GM12878 (cell line): ENCODE results near the gene TMC6. TPM values are rescaled to one million over a fixed set of nuclear protein-coding genes. Genes with fewer than 3 reads are reported as not detected.

Experiments used
- ATAC-seq: fragments of 200-7000 bp; cut with Tn5 transposase; 3 replicates; pipeline ENCODE4 v1.9.1; 2020; ENCODE audit warnings: mild to moderate bottlenecking, moderate library complexity
- BruUV-seq: library from RNA; stranded (reverse); fragments of 400-500 nt; replicated peaks from 2 replicates; lab custom pipeline; 2021; lab: Mats Ljungman, UMichigan
- CTCF ChIA-PET: fragments of 300-600 bp; sonication (Branson Sonifier 250); formaldehyde crosslinking; extraction: SDS; loops from one replicate; lab custom pipeline; 2021; ENCODE audit warnings: inconsistent platforms; lab: Yijun Ruan, JAX
- POLR2A ChIA-PET: fragments of 350-600 bp; formaldehyde crosslinking; extraction: SDS; loops from one replicate; lab custom pipeline; 2021; ENCODE audit warnings: inconsistent platforms; lab: Charles Lee
- RAD21 ChIA-PET: fragments of 300-600 bp; sonication (Branson Sonifier 250); formaldehyde crosslinking; loops from one replicate; lab custom pipeline; 2023; ENCODE audit warnings: antibody characterized with exemption; ENCODE audit not compliant: unreplicated experiment; lab: Charles Lee
- SMC1A ChIA-PET: fragments of 300-600 bp; sonication (Branson Sonifier 250); formaldehyde crosslinking; loops from one replicate; lab custom pipeline; 2023; ENCODE audit not compliant: unreplicated experiment, uncharacterized antibody; lab: Charles Lee
- DNase-seq: peaks from one replicate; pipeline ENCODE4 v3.0.0-alpha.2; 2011; ENCODE audit warnings: low read depth, low spot score
- FAIRE-seq: peaks from 3 replicates; lab custom pipeline; 2011; peaks lifted over from hg19 to GRCh38; lab: Jason Lieb, UNC
- H2AFZ ChIP-seq: 2 replicates; pipeline ENCODE4 v1.6.0; 2011; ENCODE audit warnings: low read depth, low read length, control low read depth; ENCODE audit not compliant: control insufficient read depth
- H3K27ac ChIP-seq: 2 replicates; pipeline ENCODE4 v1.5.1; 2011; ENCODE audit warnings: control low read depth; ENCODE audit not compliant: control insufficient read depth, insufficient read depth
- H3K27me3 ChIP-seq, 2 experiments: replicated peaks in 1 of 2; 2 replicates each; pipeline versions ENCODE4 v1.6.0 to v1.6.1; 2011; ENCODE audit warnings: low read length in 1 of 2; ENCODE audit not compliant: control insufficient read depth in 2 of 2, insufficient read depth in 2 of 2
- H3K36me3 ChIP-seq, 2 experiments: 2 replicates each; pipeline ENCODE4 v1.5.1; 2011; ENCODE audit warnings: low read length in 1 of 2; ENCODE audit not compliant: control insufficient read depth in 2 of 2, insufficient read depth in 2 of 2
- H3K4me1 ChIP-seq: 2 replicates; pipeline ENCODE4 v1.6.1; 2011; ENCODE audit warnings: mild to moderate bottlenecking, low read length, moderate library complexity, mixed read lengths; ENCODE audit not compliant: control insufficient read depth, insufficient read depth
- H3K4me2 ChIP-seq: 2 replicates; pipeline ENCODE4 v1.6.0; 2011; ENCODE audit warnings: control low read depth; ENCODE audit not compliant: control insufficient read depth, insufficient read depth
- H3K4me3 ChIP-seq: fragments of 200-600 bp; sonication (generic); 2 replicates; pipeline ENCODE4 v1.5.1; 2016
- H3K79me2 ChIP-seq: 2 replicates; pipeline ENCODE4 v1.6.0; 2011; ENCODE audit warnings: low read length; ENCODE audit not compliant: control insufficient read depth, insufficient read depth
- H3K9ac ChIP-seq: 2 replicates; pipeline ENCODE4 v1.8.0; 2011; ENCODE audit warnings: low read length, control low read depth, mixed read lengths; ENCODE audit not compliant: control insufficient read depth, insufficient read depth
- H3K9me3 ChIP-seq: replicated peaks from 3 replicates; pipeline ENCODE4 v1.5.1; 2011; ENCODE audit warnings: mild to moderate bottlenecking, low read length; ENCODE audit not compliant: control insufficient read depth, insufficient read depth
- H4K20me1 ChIP-seq: 2 replicates; pipeline ENCODE4 v1.6.0; 2011; ENCODE audit not compliant: control insufficient read depth, insufficient read depth
- ATF2 ChIP-seq: IDR thresholded peaks from 2 replicates; pipeline ENCODE4 v1.6.1; 2012; ENCODE audit warnings: low read length, inconsistent platforms
- NRF1 ChIP-seq: conservative IDR thresholded peaks from 2 replicates; pipeline ENCODE4 v1.6.1; 2011; ENCODE audit warnings: mild to moderate bottlenecking, low read depth, low read length, improper control_type of control experiment
- PBX3 ChIP-seq: IDR thresholded peaks from 2 replicates; pipeline ENCODE4 v1.6.1; 2011; ENCODE audit warnings: mild to moderate bottlenecking, low read depth, low read length, moderate library complexity; ENCODE audit not compliant: insufficient replicate concordance
- POLR2A ChIP-seq: IDR thresholded peaks from 2 replicates; pipeline ENCODE4 v1.6.1; 2011; ENCODE audit warnings: low read depth, mild to moderate bottlenecking, low read length
- RB1 ChIP-seq: fragments of 450-650 bp; formaldehyde crosslinking; IDR thresholded peaks from 2 replicates; pipeline ENCODE4 v1.6.1; 2017; ENCODE audit warnings: mild to moderate bottlenecking, borderline replicate concordance
- SUPT20H ChIP-seq: IDR thresholded peaks from 2 replicates; pipeline ENCODE4 v1.6.1; 2011; ENCODE audit warnings: low read depth, mild to moderate bottlenecking, low read length, moderate library complexity, borderline replicate concordance; ENCODE audit not compliant: control insufficient read depth
- SUZ12 ChIP-seq: fragments of 200-600 bp; sonication (generic); IDR thresholded peaks from one replicate; pipeline ENCODE4 v1.6.1; 2018; ENCODE audit warnings: antibody characterized with exemption, mild to moderate bottlenecking; ENCODE audit not compliant: unreplicated experiment
- TCF3 ChIP-seq: IDR thresholded peaks from 2 replicates; pipeline ENCODE4 v1.6.1; 2012; ENCODE audit warnings: low read depth, mild to moderate bottlenecking, low read length, borderline replicate concordance; ENCODE audit not compliant: insufficient read depth
- TCF7 ChIP-seq: IDR thresholded peaks from 2 replicates; pipeline ENCODE4 v1.6.1; 2014; ENCODE audit warnings: antibody characterized with exemption, borderline replicate concordance
- ZBTB11 ChIP-seq: fragments of 450-650 bp; formaldehyde crosslinking; IDR thresholded peaks from 2 replicates; pipeline ENCODE4 v1.5.0; 2022; ENCODE audit warnings: mild to moderate bottlenecking, missing genetic modification characterization
- WGBS: methylation state at CpG from one replicate; pipeline ENCODE4 v1.1.6; 2016; ENCODE audit warnings: low lambda C conversion rate; ENCODE audit not compliant: insufficient replicate concordance, insufficient coverage; ENCODE audit errors: missing lambda C conversion rate; 5-methylcytosine and 5-hydroxymethylcytosine counted together
- in situ Hi-C: fragments of 300-500 bp; cut with MboI; formaldehyde crosslinking; loops from 9 replicates; pipeline ENCODE4 v1.14.3; 2018; ENCODE audit warnings: mixed read lengths
- intact Hi-C: fragments of 100-400 bp; cut with micrococcal nuclease; formaldehyde crosslinking; loops from one replicate; pipeline ENCODE4 v1.14.2; 2022; ENCODE audit not compliant: unreplicated experiment
- polyA plus RNA-seq, 11 experiments: library from polyadenylated mRNA; depleted of rRNA in 4 of 11; unstranded in 6 of 11; stranded (reverse) in 5 of 11; fragments of >200 nt; fragmentation: Nextera tagmentation in 4 of 11; fragmentation: Illumina TruSeq in 1 of 11; extraction: Ambion mirVana in 4 of 11; extraction: Trizol in 1 of 11; gene quantifications; 1 replicate in 1 of 11; 2 replicates in 10 of 11; pipeline versions ENCODE4 v1.2.1 to v1.2.3, GENCODE V29; 2011 to 2016; ENCODE audit warnings: inconsistent platforms in 2 of 11, missing spikeins in 2 of 11, low read depth in 1 of 11
- total RNA-seq, 4 experiments: library from RNA; depleted of rRNA in 3 of 4; stranded (reverse); fragments of >200 nt in 3 of 4; fragmentation: Illumina TruSeq in 1 of 4; extraction: Trizol in 1 of 4; gene quantifications; 2 replicates each; pipeline versions ENCODE4 v1.2.1 to v1.2.3, GENCODE V29; 2013 to 2021

Gene TMC6
- total and polyA plus RNA-seq, 10 of the 15 experiments (the other 5 are each of a cell fraction or from before 2014, with no cell fraction given): 1.9 to 232 (median 60.6) TPM

- ChIA-PET RAD21 (interaction anchor here (1.1 to 1.4 kb wide), 2 partner anchors 37 to 143 kb away, joined by 3 to 4 read pairs; no protein-coding TSS in a partner anchor), SMC1A (interaction anchor here (1.3 to 1.4 kb wide), 2 partner anchors 23 to 88 kb away, joined by 4 to 5 read pairs; no protein-coding TSS in a partner anchor), CTCF (interaction anchor here (0.9 to 3.5 kb wide), 4 partner anchors 23 to 94 kb away, joined by 3 to 15 read pairs (median 4); no protein-coding TSS in a partner anchor), POLR2A (no interaction called here)
- in situ Hi-C loops (no loop called here), intact Hi-C loops (no loop called here)
- Histone ChIP-seq H3K4me3 (no peak overlapping the region), H3K27ac (no peak overlapping the region), H3K9ac (no peak overlapping the region), H2AFZ (no peak overlapping the region), H3K4me2 (no peak overlapping the region), H3K36me3 (peaks cover 15 to 27% of the 10 kb centered on the region in 2 experiments), H3K79me2 (peaks cover 2% of the 10 kb centered on the region), H3K27me3 (no peaks in the 10 kb centered on the region), H4K20me1 (no peaks in the 10 kb centered on the region), H3K9me3 (no peaks in the 10 kb centered on the region), H3K4me1 (peaks cover 5% of the 10 kb centered on the region)
- BruUV-seq: no TSS peak
- TF ChIP-seq POLR2A (no peak), NRF1 (no peak), PBX3 (no peak), SUZ12 (no peak)
- ATAC-seq (no peak), DNase-seq (no peak), FAIRE-seq (no peak)
- 96% methylated on average over 20 of the region's 21 CpGs for WGBS
Measured at GRCh38 chr17:78107976-78108725, 20.4 kb downstream of the TMC6 start.

GRCh38 chr17:78107457-78107856 lies 21.1 kb downstream of the TMC6 start:
- Histone ChIP-seq H3K36me3 (peaks cover 12 to 23% of the 10 kb centered on the region in 2 experiments), H4K20me1 (no peaks in the 10 kb centered on the region), H2AFZ (no peak overlapping the region), H3K27me3 (no peaks in the 10 kb centered on the region), H3K9me3 (no peaks in the 10 kb centered on the region), H3K4me2 (no peak overlapping the region), H3K4me1 (no peaks in the 10 kb centered on the region), H3K27ac (no peak overlapping the region), H3K79me2 (peaks cover 1% of the 10 kb centered on the region), H3K4me3 (no peak overlapping the region), H3K9ac (no peak overlapping the region)
- in situ Hi-C loops: no loop called here
- no TSS peak for BruUV-seq
- RAD21 ChIA-PET: interaction anchor here (1.4 kb wide), 1 partner anchor 144 kb away, joined by 4 read pairs; no protein-coding TSS in a partner anchor
- SMC1A ChIA-PET: no interaction called here
- intact Hi-C loops: no loop called here
- FAIRE-seq (no peak), ATAC-seq (no peak), DNase-seq (no peak)
- WGBS: 87% methylated on average over 10 of the region's 10 CpGs
- CTCF ChIA-PET: interaction anchor here (0.9 to 3.5 kb wide), 3 partner anchors 22 to 94 kb away, joined by 3 to 15 read pairs (median 3); no protein-coding TSS in a partner anchor
- POLR2A ChIA-PET: no interaction called here
- TF ChIP-seq TCF3 (no peak), SUPT20H (no peak), ATF2 (no peak), TCF7 (no peak), RB1 (no peak), ZBTB11 (CRISPR knock-in tag) (no peak)
